ENCODE results near the gene VEGFA.

The VEGFA gene

DNA sequence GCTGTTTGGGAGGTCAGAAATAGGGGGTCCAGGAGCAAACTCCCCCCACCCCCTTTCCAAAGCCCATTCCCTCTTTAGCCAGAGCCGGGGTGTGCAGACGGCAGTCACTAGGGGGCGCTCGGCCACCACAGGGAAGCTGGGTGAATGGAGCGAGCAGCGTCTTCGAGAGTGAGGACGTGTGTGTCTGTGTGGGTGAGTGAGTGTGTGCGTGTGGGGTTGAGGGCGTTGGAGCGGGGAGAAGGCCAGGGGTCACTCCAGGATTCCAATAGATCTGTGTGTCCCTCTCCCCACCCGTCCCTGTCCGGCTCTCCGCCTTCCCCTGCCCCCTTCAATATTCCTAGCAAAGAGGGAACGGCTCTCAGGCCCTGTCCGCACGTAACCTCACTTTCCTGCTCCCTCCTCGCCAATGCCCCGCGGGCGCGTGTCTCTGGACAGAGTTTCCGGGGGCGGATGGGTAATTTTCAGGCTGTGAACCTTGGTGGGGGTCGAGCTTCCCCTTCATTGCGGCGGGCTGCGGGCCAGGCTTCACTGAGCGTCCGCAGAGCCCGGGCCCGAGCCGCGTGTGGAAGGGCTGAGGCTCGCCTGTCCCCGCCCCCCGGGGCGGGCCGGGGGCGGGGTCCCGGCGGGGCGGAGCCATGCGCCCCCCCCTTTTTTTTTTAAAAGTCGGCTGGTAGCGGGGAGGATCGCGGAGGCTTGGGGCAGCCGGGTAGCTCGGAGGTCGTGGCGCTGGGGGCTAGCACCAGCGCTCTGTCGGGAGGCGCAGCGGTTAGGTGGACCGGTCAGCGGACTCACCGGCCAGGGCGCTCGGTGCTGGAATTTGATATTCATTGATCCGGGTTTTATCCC is at the start of gene VEGFA:
Gene VEGFA, plus strand, starts transcription at position 686 of the 846 bp plus-strand sequence.
- FAIRE-seq = no peak

DNA sequence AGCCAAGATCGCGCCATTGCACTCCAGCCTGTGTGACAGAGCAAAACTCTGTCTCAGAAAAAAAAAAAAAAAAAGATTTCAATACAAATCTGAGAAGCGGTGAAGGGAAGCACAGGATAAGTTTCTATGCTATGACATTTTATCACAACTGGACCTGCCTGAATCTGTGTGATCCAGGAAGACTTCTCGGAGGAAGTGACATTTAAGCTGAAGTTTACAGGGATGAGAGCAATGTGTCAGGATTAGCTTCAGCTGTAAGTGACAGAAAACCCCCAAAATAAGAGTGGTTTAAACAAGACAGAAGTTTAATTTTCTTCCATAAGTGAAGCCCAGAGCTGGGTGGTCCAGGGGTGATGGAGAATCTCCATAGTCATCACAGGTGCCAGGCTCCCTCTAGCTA is 49.0 kb upstream of the VEGFA start:
- FAIRE-seq = no peak

DNA sequence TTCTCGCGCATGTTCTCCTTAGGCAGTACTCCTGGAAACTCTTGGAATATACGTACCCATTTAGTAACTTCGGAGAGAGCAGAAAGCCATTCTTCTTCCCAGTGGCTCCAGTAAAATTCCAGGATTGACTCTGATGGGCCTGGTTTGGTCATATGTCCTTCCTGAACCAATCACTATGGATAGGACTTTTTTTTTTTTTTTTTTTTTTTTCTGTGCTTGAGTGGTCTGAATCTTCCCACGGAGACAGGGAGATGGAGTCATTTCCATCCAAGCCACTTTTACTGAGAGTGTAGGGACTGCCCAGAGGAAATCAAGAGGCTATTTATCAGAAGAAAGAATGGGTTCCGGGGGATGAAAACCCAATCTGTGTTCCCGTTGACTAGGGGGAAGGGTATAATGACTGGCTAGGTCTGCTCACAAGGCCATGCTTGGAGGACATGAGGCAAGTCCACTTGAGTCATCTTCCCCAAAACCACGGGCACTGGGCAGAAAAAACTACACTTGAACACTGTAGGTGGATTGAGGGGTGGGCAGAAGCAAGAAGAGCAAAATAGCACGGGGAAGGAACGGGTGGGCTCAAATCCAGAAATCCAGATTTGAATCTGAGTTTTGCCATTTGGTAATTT is 47.0 kb upstream of the VEGFA start:
- no peak for FAIRE-seq

DNA sequence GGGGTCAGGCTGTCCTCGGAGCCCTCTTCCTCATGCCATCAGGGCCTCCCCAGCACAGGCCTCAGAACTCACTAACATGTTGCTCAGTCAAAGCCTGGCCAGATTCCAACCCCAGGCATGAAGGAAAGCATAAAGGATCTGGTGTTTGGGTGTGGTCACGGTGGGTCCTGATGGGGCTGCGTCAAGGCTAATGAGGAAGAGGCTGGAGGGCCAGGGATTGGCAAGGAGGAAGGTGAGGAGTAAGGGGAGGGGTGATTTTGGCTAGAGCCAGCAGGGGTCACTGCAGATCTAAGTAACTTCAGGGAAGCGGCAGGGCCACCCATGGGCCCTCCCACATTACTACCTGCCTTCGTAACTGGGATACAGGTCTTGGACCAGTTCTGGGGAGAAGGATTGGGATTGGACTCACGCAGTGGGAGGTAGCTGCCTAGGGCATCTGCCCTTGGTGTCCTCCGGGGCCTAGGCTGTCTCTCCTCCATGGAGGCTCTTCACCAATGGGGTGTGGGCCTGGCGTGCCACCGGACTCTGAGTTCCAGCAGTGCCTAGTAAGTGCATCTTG is 46.2 kb upstream of the VEGFA start:
- FAIRE-seq = no peak

DNA sequence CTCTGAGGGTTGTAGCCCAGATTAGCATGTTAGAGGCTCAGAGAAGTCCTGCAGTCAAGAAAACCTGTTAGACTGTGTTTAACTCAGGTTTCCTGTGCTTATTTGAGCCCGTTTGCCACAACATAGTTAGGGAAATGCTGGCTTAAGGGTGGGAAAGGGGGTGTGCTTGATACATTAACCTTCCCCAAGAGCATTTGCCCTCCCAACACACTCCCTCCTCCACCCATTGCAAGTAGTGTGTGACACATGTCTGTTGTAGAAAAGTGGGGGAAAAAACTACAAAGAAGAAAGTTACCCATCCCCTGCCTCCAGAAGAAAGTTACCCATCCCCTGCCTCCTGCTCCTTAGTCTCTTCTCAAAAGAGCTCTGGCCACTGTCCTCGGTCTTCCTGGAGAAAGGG is 45.7 kb upstream of the VEGFA start:
- FAIRE-seq = no peak

DNA sequence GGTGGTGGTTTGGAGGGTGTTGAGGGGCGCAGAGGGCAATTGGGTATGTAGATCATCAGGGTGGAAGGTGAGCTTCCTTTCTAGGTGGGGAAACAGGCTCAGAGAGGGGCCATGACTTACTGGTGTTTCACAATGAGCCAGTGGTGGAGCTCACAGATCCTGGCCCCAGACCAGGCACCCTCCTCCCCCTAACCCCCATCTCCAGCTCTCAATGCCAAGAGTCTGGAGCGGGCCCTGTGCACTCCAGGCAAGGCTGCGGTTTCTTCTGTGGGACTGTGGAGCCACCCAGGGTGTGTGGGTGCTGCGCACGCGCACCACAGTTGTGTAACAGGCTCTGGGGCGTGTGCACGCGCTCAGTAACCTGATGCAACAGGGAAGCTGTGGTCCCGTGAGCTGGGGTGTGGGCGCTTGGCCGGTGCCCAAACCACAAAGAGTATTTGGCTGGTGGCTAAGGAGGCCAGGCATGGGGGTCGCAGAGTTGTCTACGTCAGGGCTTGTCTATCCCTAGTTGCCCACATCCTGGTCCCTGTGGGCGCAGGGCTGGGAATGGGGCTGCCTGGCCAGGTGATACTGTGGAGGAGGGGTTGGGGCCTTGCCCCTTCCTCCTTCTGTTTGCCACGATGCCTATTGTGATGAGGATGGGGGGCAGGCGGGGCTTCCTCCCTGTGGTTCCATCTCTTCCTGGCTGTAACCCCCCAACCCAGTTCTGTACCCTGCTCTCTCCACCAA is 44.9 kb upstream of the VEGFA start:
- FAIRE-seq = no peak

DNA sequence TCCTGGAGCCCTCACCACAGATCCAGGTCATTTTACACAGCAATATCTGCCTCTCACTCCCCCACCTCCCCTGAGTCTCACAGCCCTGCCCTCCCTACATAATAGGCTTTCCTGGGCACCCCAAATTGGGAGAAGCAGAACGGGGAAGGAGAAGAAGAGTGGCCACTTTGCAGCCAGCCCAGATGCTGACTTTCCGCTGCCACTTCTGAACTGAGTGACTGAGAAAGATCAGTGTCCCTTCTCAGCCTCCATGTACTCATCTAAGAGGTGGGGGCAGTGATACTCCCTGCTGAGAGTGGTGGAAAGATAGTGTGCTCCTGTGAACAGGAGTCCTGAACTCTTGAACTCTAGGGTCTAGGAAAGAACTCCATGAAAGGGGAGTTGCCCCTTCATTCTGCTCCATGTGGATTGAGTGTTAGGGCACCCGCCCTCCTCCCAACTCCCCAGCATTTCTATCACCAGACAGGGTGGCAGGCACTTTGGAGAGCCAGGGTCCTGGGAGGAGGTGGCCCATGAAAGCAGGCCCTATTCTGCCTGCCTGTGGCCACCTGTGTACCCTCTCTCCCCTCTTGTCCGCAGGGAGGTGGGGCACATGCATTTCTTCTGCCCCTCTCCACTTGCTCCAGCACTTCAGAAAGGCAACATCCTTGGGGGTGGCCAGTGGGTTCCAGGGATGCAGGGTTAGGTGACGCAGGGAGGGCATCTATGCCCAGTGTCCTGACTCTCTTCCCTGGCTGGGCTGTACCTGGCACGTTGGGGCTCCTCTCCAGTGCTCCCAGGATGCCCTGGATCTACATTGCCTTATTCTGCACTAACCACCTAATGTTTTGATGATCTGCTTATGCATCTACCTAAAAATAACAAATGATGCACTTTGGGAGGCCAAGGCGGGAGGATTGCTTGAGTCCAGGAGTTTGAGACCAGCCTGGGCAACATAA is 44.1 kb upstream of the VEGFA start:
- no peak for FAIRE-seq

DNA sequence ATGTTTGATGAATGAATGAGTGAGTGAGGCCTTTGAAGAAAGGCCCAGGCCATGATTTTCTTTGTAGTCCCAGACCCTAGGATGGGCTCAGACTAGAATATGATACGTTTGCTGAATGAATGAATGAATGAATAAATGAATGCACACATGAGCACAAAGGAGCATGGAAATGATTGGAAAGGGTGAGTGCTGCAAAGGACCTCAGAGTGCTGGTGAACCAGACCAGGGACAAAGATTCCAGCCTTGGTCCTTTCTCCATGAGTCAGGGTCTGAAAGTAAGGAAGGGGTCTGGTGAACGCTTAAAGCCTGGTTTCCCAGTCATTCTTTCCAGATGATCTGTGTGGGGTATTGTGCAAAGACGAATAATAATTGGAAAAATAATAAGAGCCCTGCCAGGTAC is 42.4 kb upstream of the VEGFA start:
- no peak for FAIRE-seq

DNA sequence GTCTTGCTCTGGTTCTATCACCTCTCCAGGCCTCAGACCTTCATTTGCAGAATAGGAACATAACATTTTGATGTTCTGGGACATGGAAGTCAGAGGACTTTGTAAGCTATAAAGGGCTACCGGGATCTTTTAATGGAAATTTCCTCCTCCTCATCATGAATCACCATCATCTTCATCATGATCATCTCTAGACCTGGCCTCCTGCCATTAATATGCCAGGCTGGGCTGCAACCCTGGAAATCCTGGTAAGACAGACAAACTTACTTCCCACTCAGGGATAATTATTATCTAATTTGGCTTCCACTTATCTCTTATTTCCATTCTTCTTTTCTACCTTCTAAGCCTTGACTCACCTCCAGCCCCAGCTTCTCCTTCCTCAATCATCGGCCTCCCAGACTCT is 41.4 kb upstream of the VEGFA start:
- FAIRE-seq = no peak

DNA sequence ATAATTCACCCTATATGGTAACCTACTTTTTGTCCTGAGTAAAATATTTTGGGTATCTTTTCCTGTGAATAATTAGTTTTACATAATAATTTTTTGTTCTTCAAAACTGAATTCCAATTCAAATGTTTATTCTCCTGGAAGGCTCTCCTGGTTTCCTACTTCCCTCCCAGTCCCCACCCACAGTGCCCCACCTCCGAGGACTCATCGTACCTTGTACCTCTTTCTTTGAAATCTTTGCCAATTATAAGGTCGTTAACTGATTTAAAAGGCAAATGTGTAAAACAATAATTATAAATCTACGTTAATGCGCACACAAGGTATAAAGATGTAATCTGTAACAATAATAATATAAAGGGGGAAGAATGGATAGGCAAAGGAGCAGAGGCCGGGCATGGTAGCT is 40.5 kb upstream of the VEGFA start:
- FAIRE-seq = no peak

DNA sequence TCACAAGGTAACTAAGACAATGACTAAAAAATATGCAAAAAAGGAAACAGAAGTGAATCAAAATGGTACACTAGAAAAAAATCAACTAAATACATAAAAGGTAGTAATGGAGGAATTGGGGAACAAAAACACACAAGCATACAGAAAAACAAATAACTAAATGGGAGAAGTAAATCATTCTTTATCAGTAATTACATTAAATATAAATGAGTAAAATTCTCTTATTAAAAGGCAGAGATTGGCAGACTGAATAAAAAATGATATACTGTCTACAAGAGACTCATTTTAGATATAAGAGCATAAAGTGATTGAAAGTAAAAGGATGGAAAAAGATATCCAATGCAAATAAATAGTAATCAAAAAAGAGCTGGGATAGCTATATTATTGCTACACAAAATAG is 39.4 kb upstream of the VEGFA start:
- no peak for FAIRE-seq

DNA sequence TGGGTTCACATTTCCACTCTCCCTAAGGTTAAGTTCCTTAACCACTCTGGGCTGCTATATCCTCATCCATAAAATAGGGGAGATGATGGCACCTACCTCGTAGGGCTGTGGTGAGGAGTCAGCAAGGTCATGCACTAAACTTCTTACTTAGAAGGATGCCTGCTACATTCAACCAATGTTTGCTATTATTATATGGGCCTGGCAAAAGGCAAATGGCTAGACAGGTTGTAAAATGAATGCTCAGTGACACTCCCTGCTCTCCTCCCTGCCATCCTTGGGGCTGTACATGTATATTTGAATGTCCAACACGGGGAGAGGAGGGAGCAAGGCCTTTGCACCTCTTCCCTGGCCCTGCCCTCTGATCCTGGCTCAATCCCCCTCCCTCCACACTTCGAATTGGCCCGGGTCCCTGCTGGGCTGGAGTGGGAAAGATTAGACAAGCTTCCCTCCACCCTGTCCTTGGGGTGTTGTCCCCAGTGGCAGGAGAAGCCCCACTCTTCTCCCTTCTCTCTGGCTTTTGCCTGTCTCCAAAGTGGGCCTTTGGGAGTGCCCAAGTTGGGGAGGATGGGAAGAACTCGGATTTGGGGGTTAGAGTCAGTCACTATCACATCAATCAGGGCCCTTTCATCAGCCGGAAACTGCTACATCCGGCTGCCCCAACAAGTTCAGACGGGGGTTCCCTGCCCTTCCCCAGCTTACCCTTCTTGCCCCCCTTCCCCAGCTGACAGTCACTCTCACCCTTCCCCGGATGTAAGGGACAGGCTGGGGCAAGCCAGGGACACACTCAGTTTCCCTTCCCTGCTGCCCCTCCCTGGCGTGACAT is 36.3 kb upstream of the VEGFA start:
- FAIRE-seq = no peak

DNA sequence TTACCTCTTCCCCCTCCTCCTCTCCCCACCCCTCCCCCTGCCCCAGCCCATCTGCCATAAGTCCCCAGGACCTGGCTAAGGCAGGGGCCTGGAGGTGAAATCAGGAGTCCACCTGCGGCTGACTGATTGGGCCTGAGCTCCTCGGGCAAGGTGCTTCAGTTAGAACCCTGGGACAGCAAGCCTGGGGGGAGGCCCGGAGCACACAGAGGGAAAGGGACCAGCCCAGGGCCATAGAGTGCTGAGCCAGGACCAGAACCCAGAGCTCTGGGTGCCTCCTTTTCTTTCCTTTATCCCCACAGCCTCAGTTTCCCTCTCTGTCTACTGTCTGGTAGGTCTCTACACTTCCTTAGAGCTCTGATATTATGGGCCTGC is 35.7 kb upstream of the VEGFA start:
- no peak for FAIRE-seq

DNA sequence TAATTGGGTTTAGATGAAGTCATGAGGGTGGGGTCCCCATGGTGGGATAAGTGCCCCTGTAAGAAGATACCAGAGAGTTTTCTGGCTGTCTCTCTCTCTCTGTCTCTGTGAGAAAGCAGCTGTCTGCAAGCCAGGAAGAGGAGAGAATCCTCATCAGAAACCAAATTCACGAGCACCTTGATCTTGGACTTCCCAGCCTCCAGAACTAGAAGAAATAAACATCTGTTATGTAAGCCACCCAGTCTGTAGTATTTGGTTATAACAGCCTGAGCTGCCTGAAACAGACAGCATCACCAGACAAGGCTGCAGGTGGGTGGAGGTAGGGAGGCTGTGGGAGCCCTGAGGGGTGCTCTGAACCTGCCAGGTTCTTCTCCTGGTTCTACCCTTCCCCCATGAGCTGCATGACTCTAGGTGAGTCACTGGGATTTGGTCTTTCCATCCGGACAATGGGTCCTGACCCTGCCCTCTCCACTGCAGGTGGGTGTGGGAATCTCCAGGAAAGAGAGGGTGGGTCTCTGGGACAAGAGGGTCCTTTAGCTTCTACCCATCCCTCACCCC is 34.3 kb upstream of the VEGFA start:
- no peak for FAIRE-seq

DNA sequence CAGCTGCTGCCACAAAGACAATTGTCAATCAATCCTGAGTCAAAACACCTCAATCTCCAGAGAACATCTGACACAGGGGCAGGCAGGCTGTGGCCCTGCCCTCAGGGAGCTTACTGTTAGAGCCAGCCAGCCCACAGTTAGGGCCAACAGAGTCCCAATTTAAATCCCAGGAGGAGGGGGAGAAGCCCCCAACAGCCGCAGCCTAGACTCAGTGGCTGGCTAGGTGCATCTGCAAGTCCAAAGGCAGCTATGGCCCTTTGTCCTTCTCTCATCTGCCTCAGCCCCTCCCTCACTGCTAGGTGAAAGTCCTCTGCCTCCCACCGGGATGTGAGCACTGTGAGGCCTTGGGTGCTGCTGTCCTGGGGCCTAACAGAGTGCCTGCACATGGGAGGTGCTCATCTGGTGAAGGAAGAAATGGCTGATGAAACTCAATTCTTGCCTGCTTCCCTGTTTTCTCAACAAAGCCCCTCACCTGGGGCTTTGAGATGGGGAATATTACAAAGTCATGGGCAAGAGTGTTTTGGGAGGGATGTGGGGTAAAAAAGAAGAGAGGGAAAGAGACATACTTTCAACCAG is 33.7 kb upstream of the VEGFA start:
- FAIRE-seq = no peak

DNA sequence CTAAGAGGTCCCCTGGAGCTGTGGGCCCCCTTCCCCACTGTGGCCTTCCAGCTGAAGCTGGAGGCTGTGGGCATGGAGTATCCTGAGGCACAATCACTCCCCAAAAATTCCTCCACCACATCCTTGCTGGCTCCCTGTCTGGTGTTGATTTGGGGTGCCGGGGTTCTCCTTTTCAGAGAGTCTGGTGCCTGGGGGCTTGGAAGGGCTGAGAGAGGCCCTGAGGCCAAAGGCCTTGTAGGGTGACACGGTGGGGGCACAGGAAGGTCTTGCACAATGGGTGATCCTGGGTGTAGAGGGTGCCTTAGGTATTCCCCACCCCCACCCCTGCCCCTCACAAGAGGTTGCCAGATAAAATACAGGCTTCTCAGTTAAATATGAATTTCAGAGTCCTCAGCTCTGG is 33.2 kb upstream of the VEGFA start:
- FAIRE-seq = no peak

DNA sequence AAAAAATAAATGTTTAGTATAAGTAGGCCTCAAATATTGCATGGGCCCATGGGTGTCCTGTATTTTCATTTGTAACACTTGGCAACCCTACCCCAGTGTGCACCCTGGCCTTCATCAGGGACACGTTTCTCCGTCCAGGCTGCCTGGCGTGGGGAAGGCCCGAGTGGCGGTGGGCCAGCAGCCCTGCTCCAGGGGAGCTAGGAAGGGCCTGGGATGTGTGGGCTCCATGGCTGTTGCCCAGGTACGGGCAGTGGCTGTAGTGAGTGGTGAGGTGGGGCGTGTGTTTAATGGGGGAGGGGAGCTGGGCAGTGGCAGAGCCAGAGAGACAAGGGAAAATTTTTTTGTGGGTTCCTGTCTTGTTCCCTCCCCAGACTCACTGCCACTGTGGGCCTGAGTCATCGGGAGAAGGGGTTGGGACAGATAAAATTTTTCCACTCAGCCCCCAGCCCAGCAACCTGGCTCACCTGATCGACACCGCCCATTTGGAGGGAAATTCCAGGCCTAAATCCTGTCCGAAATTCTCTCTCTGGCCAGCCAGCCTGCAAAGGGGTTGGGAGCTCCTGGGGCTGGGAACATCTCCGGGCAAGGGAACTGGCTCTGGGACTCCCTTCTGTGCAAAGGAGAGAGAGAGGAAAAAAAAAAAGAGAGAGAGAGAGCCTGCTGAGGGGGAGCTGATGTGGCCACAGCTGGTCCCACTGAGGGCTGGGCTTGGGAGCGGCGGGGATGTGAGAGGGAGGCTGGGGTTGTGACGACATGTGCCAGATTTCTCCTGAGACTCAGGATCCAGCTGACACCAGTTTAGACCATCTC is 32.5 kb upstream of the VEGFA start:
- FAIRE-seq = no peak

DNA sequence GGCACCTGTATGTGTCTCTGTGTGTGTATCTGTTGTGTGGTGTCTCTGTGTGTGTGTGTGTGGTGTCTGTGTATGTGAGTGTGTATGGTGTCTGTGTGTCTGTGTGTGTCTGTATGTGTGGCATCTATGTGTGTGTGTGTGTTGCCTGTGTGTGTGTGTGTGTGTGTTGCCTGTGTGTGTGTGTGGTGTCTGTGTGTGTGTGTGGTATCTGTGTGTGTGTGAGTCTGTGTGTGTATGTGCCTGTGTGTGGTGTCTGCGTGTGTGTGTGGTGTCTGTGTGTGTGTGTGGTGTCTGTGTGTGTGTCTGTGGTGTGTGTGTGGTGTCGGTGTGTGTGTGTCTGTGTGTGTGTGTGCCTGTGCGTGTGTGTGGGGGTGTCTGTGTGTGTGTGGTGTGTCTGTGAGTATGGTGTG is 31.7 kb upstream of the VEGFA start:
- no peak for FAIRE-seq

DNA sequence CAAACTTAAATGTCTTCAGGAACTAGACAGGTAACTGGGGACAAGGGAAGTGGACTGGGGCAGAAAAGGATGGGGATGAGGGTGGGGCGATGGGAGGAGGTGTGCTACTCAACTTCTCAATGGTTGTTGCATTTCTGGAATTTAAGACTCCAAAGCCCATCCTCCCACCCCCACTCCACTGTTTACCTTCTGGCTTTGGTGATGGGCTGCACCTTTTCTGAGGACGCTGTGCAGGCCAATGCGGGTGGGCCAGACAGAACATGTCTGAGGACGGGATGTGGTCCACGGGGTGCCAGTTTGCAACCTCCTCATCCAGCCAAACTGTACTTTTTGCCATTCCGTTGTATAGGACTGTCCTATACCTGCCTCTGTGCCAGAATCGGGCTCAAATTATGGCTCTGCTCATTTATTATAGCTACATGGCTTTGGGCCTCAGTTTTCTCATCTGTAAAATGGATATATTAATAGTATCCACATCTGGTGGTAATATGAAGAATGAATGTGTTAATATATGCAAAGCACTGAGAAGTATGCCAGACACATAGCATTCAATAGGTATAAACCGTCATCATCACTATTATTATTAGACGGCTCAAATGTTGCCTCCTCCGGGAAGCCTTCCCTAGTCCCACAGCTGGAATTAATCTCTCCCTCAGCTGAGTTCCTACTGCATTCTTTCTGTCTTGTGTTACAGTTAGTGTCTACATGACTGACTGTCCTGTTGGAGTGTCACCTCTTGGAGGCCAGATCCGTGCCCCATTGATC is 31.0 kb upstream of the VEGFA start:
- FAIRE-seq = no peak
